GM23338 (cell line): ENCODE data around the gene TRAF3IP1. TPM values are rescaled to one million over a fixed set of nuclear protein-coding genes. Genes with fewer than 3 reads are reported as not detected.

Experiments
- ATAC-seq: fragments of 200-7000 bp; cut with Tn5 transposase; 3 replicates; pipeline ENCODE4 v1.9.1; 2020
- DNase-seq: peaks from one replicate; pipeline ENCODE4 v3.0.0-alpha.2; 2015; ENCODE audit warnings: low spot score
- H2AFZ ChIP-seq: fragments of 200-600 bp; sonication (generic); 2 replicates; pipeline ENCODE4 v1.8.0; 2016; ENCODE audit warnings: antibody characterized with exemption, mild to moderate bottlenecking, moderate library complexity
- H3F3A ChIP-seq: fragments of 200-600 bp; sonication (generic); replicated peaks from 2 replicates; pipeline ENCODE4 v1.8.0; 2017; ENCODE audit warnings: antibody characterized with exemption, mixed run types, low read depth
- H3K27ac ChIP-seq: fragments of 200-600 bp; sonication (generic); 2 replicates; pipeline ENCODE4 v1.6.1; 2016; ENCODE audit warnings: low read depth
- H3K27me3 ChIP-seq: fragments of 200-600 bp; sonication (generic); 2 replicates; pipeline ENCODE4 v1.8.0; 2016; ENCODE audit warnings: mild to moderate bottlenecking, mixed run types, moderate library complexity; ENCODE audit not compliant: insufficient read depth
- H3K36me3 ChIP-seq: fragments of 200-600 bp; sonication (generic); 2 replicates; pipeline ENCODE4 v1.8.0; 2016; ENCODE audit warnings: mild to moderate bottlenecking; ENCODE audit not compliant: insufficient read depth
- H3K4me1 ChIP-seq: fragments of 200-600 bp; sonication (generic); 2 replicates; pipeline ENCODE4 v1.8.0; 2016; ENCODE audit warnings: mild to moderate bottlenecking, moderate library complexity; ENCODE audit not compliant: insufficient read depth
- H3K4me2 ChIP-seq: fragments of 200-600 bp; sonication (generic); 2 replicates; pipeline ENCODE4 v1.7.1; 2017; ENCODE audit warnings: mixed run types
- H3K4me3 ChIP-seq: fragments of 200-600 bp; sonication (generic); 2 replicates; pipeline ENCODE4 v1.6.1; 2016; ENCODE audit warnings: mixed run types
- H3K79me2 ChIP-seq: fragments of 200-600 bp; sonication (generic); replicated peaks from 2 replicates; pipeline ENCODE4 v1.8.0; 2017; ENCODE audit warnings: mild to moderate bottlenecking; ENCODE audit not compliant: insufficient read depth
- H3K9me2 ChIP-seq: fragments of 200-600 bp; sonication (generic); 2 replicates; pipeline ENCODE4 v1.8.0; 2017; ENCODE audit not compliant: insufficient read depth
- H4K20me1 ChIP-seq: fragments of 200-600 bp; sonication (generic); replicated peaks from 2 replicates; pipeline ENCODE4 v1.8.0; 2017; ENCODE audit warnings: mild to moderate bottlenecking; ENCODE audit not compliant: insufficient read depth
- H3K27ac Mint-ChIP-seq: 2 replicates; pipeline ENCODE4 v1.8.0; 2020; ENCODE audit warnings: inconsistent platforms, mild to moderate bottlenecking, moderate library complexity, mixed read lengths
- H3K27me3 Mint-ChIP-seq: 3 replicates; pipeline ENCODE4 v1.8.0; 2022; ENCODE audit warnings: low read depth, mild to moderate bottlenecking, moderate library complexity, mixed read lengths, inconsistent platforms; ENCODE audit not compliant: insufficient read depth, poor library complexity
- H3K36me3 Mint-ChIP-seq: 3 replicates; pipeline ENCODE4 v1.8.0; 2021; ENCODE audit warnings: low read depth, mild to moderate bottlenecking, inconsistent platforms, moderate library complexity, mixed read lengths
- H3K4me1 Mint-ChIP-seq: 3 replicates; pipeline ENCODE4 v1.8.0; 2020; ENCODE audit warnings: mild to moderate bottlenecking, inconsistent platforms, mixed read lengths
- H3K4me3 Mint-ChIP-seq: 3 replicates; pipeline ENCODE4 v1.8.0; 2021; ENCODE audit warnings: moderate library complexity, mild to moderate bottlenecking, inconsistent platforms, mixed read lengths
- H3K9me3 Mint-ChIP-seq: 3 replicates; pipeline ENCODE4 v1.8.0; 2020; ENCODE audit warnings: moderate library complexity, mild to moderate bottlenecking, inconsistent platforms, mixed read lengths
- CREB1 ChIP-seq: fragments of 250-450 bp; sonication (Bioruptor Pico); IDR thresholded peaks from 2 replicates; pipeline ENCODE4 v1.5.0; 2020; ENCODE audit warnings: low read depth, mild to moderate bottlenecking, moderate library complexity
- CTCF ChIP-seq, 2 experiments: fragments of 200-600 bp in 1 of 2; sonication (generic) in 1 of 2; conservative IDR thresholded peaks; 2 replicates each; pipeline versions ENCODE4 v1.5.1 to v1.6.1; 2016 to 2017; ENCODE audit warnings: antibody characterized with exemption in 2 of 2, low read depth in 2 of 2, mild to moderate bottlenecking in 2 of 2, moderate library complexity in 1 of 2
- ETS1 ChIP-seq: IDR thresholded peaks from 2 replicates; pipeline ENCODE4 v1.6.1; 2016; ENCODE audit warnings: antibody characterized with exemption
- EZH2 ChIP-seq: fragments of 200-600 bp; sonication (generic); IDR thresholded peaks from one replicate; pipeline ENCODE4 v1.8.0; 2017; ENCODE audit warnings: antibody characterized with exemption, mild to moderate bottlenecking, low read depth; ENCODE audit not compliant: unreplicated experiment
- JUNB ChIP-seq: IDR thresholded peaks from one replicate; pipeline ENCODE4 v1.6.1; 2016; ENCODE audit warnings: antibody characterized with exemption; ENCODE audit not compliant: unreplicated experiment
- POLR2AphosphoS5 ChIP-seq: IDR thresholded peaks from 2 replicates; pipeline ENCODE4 v1.6.1; 2016; ENCODE audit warnings: antibody characterized with exemption, low read depth
- REST ChIP-seq: IDR thresholded peaks from one replicate; pipeline ENCODE4 v1.6.1; 2018; ENCODE audit warnings: antibody characterized with exemption; ENCODE audit not compliant: unreplicated experiment
- ZNF114 ChIP-seq: fragments of 250-450 bp; sonication (Bioruptor Pico); IDR thresholded peaks from 2 replicates; pipeline ENCODE4 v1.5.0; 2020; ENCODE audit warnings: mild to moderate bottlenecking, moderate library complexity
- ZNF331 ChIP-seq: fragments of 250-450 bp; sonication (Bioruptor Pico); IDR thresholded peaks from 2 replicates; pipeline ENCODE4 v1.5.0; 2020; ENCODE audit warnings: low read depth, mild to moderate bottlenecking, moderate library complexity
- ZNF462 ChIP-seq: fragments of 250-450 bp; sonication (Bioruptor Pico); IDR thresholded peaks from 2 replicates; pipeline ENCODE4 v1.5.0; 2020; ENCODE audit warnings: mild to moderate bottlenecking, moderate library complexity
- polyA plus RNA-seq: library from polyadenylated mRNA; unstranded; fragments of >200 nt; fragmentation: Nextera tagmentation; extraction: Ambion mirVana; gene quantifications from 2 replicates; pipeline ENCODE4 v1.2.1, GENCODE V29; 2016
- total RNA-seq: library from RNA; depleted of rRNA; stranded (reverse); fragments of >200 nt; shearing (Covaris generic); gene quantifications from 2 replicates; pipeline ENCODE4 v1.2.3, GENCODE V29; 2014

Gene TRAF3IP1
- total and polyA plus RNA-seq, 2 experiments from 2014 or later: 12.5 to 20.7 TPM

DNA sequence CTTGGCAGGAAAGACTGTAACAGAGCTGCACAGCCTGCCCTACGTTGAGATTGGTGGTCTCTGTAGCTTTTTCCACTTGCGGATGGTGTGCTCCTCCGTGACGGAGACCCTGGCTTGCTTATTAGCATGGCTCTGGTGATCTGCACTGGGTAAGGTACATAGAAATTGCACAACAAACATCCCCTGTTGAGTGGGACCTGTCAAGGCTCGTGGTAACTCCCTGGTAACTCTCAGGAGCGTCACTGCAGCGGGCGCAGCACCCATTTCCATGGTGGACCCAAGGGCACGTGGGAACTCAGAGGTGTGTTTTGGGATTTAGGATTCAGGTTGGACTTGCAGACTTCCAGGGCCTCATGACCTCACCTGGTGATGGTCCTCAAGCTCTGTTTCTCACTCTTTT lies 1.1 kb downstream of the TRAF3IP1 start (continued):
- TF ChIP-seq ZNF462 (CRISPR knock-in tag) (no peak), JUNB (no peak), ETS1 (no peak), EZH2 (no peak), POLR2AphosphoS5 (no peak), CREB1 (no peak), ZNF114 (no peak)

- Histone ChIP-seq H3K79me2 (0 out of 2 replicates have a peak, but pooled peaks cover 13% of the 10 kb centered on the region), H3K4me3 (no peak overlapping the region), H2AFZ (no peak overlapping the region), H3K9me2 (no peaks in the 10 kb centered on the region), H3K27me3 (peaks cover 7% of the 10 kb centered on the region), H3F3A (no peaks in the 10 kb centered on the region), H3K4me2 (no peak overlapping the region), H3K36me3 (no peaks in the 10 kb centered on the region), H3K4me1 (peaks cover 9% of the 10 kb centered on the region; the same call in 1 of the 2 replicates), H4K20me1 (no peaks in the 10 kb centered on the region), H3K27ac (no peak overlapping the region)
- peaks cover 3% of the 10 kb centered on the region; the same call in 2 of the 3 replicates for H3K36me3 Mint-ChIP-seq
- H3K4me3 Mint-ChIP-seq: peak overlapping the region; percentile 86
- no peak overlapping the region for H3K27ac Mint-ChIP-seq
- DNase-seq (no peak), ATAC-seq (no peak)
- H3K9me3 Mint-ChIP-seq: peaks cover 3% of the 10 kb centered on the region; the same call in 1 of the 3 replicates
- H3K27me3 Mint-ChIP-seq: peaks cover 12% of the 10 kb centered on the region
- H3K4me1 Mint-ChIP-seq: peaks cover 9% of the 10 kb centered on the region; the same call in 2 of the 3 replicates
- TF ChIP-seq ZNF331: no peak
- TF ChIP-seq POLR2AphosphoS5: no peak
- TF ChIP-seq ZNF114: no peak
- no peak for TF ChIP-seq REST
- no peak for TF ChIP-seq CTCF (conservative IDR thresholded peaks at IDR 0.05; ENCODE audit: low read depth in 2 of 2)
Measured at GRCh38 chr2:238322001-238322411, 1.7 kb downstream of the TRAF3IP1 start.
